ENCODE data around the gene RBM5. TPM values are rescaled to one million over a fixed set of nuclear protein-coding genes. Genes with fewer than 3 reads are reported as not detected.

RBM5 gene
- polyA plus RNA-seq, 1 of the 3 experiments (the other 2 are of a cell fraction): 113 TPM

- ChIA-PET POLR2A (interaction anchor here (1.1 kb wide), 1 partner anchor 29 kb away, joined by 3 read pairs; no protein-coding TSS in a partner anchor), CTCF (interaction anchor here (0.7 to 2.6 kb wide), 11 partner anchors 9 to 109 kb away, joined by 3 to 9 read pairs (median 4); no protein-coding TSS in a partner anchor)
- Histone ChIP-seq H3K79me2 (ENCODE audit: insufficient read depth) (peaks cover 17% of the 10 kb centered on the region), H3K9me2 (no peaks in the 10 kb centered on the region), H3K4me2 (peak overlapping the region; percentile 69), H3K27me3 (ENCODE audit: insufficient read depth) (no peaks in the 10 kb centered on the region), H2AFZ (ENCODE audit: low read depth) (no peak overlapping the region), H3F3A (replicated peaks; ENCODE audit: insufficient read depth) (peaks cover 18% of the 10 kb centered on the region), H4K20me1 (ENCODE audit: insufficient read depth) (no peaks in the 10 kb centered on the region), H3K9ac (peak overlapping the region; percentile 48; the same call in 1 of the 2 replicates), H3K4me3 (ENCODE audit: low read depth in 2 of 2, low read length in 1 of 2) (no peak overlapping the region), H3K36me3 (replicated peaks in 1 of 2; ENCODE audit: control insufficient read depth in 1 of 2, insufficient read depth in 2 of 2, low read length in 1 of 2) (no peaks in the 10 kb centered on the region), H3K9me3 (no peaks in the 10 kb centered on the region), H3K27ac (ENCODE audit: low read depth in 2 of 2, low read length in 1 of 2) (peak overlapping the region; percentile 82), H3K4me1 (ENCODE audit: control insufficient read depth in 1 of 2, insufficient read depth in 2 of 2, low read depth in 1 of 2, low read length in 1 of 2) (peaks cover 22 to 51% of the 10 kb centered on the region in 2 experiments; a peak in 3 of 4 replicates)
- 32% methylated on average over 5 of the region's 7 CpGs for WGBS (ENCODE audit: low lambda C conversion rate)
- TF ChIP-seq REST (IDR thresholded peaks at IDR 0.05; ENCODE audit: low read depth, low read length): 0 out of 2 replicates have a peak, but pooled peaks have one; percentile 48
- peak; percentile 19; the same call in 1 of the 2 replicates for TF ChIP-seq PBX3 (IDR thresholded peaks at IDR 0.05)
- peak; percentile 87 for TF ChIP-seq MAX (IDR thresholded peaks at IDR 0.05; ENCODE audit: low read depth)
- peak; percentile 85 for TF ChIP-seq NFIC (IDR thresholded peaks at IDR 0.05; ENCODE audit: borderline replicate concordance)
- TF ChIP-seq EP300 (IDR thresholded peaks at IDR 0.05; ENCODE audit: borderline replicate concordance in 1 of 2, low read depth in 1 of 2, low read length in 1 of 2): peak in 1 of 2 experiments; percentile 19; a peak in 1 of 4 replicates
- peak; percentile 73 for TF ChIP-seq USF1 (IDR thresholded peaks at IDR 0.05; ENCODE audit: borderline replicate concordance, low read depth)
- no peak for TF ChIP-seq USF2 (IDR thresholded peaks at IDR 0.05; ENCODE audit: borderline replicate concordance, low read depth, low read length)
- TF ChIP-seq TCF12 (IDR thresholded peaks at IDR 0.05): peak; percentile 83
- TF ChIP-seq CHD2 (IDR thresholded peaks at IDR 0.05; ENCODE audit: low read length, partially characterized antibody): no peak
- TF ChIP-seq TEAD4 (IDR thresholded peaks at IDR 0.05; ENCODE audit: borderline replicate concordance, insufficient read depth): peak; percentile 61; the same call in 1 of the 2 replicates
- TF ChIP-seq FOSL2 (IDR thresholded peaks at IDR 0.05; ENCODE audit: borderline replicate concordance, low read depth): no peak
- no peak for DNase-seq
These were observed 76.5 kb downstream of the RBM5 start for GRCh38 chr3:50164984-50165909.
